CD14-positive monocyte (primary cell): ENCODE measurements around the gene CPT1A. TPM values are rescaled to one million over a fixed set of nuclear protein-coding genes. Genes with fewer than 3 reads are reported as not detected.

Experiments
- DNase-seq, 3 donors: peaks; one replicate each; pipeline ENCODE4 v3.0.0-alpha.2; 2011 to 2022
- H2AFZ ChIP-seq: 2 replicates; pipeline ENCODE4 v1.6.0; 2012; ENCODE audit warnings: mild to moderate bottlenecking, low read depth, low read length, inconsistent platforms; ENCODE audit not compliant: insufficient read depth, poor library complexity, severe bottlenecking
- H3K27ac ChIP-seq, 2 donors: 1 replicate in 1 of 2; 2 replicates in 1 of 2; pipeline ENCODE4 v1.5.1; 2012 to 2013; ENCODE audit warnings: low read length in 2 of 2, control low read depth in 1 of 2, inconsistent platforms in 1 of 2, low read depth in 1 of 2, mild to moderate bottlenecking in 1 of 2
- H3K27me3 ChIP-seq, 2 donors: one replicate each; pipeline versions ENCODE4 v1.6.0 to v1.6.1; 2011 to 2013; ENCODE audit warnings: low read length in 2 of 2; ENCODE audit not compliant: control insufficient read depth in 2 of 2, insufficient read depth in 2 of 2
- H3K36me3 ChIP-seq, 2 donors: replicated peaks in 1 of 2; 1 replicate in 1 of 2; 2 replicates in 1 of 2; pipeline versions ENCODE4 v1.5.1 to v1.6.1; 2012 to 2013; ENCODE audit warnings: low read length in 2 of 2, control low read depth in 1 of 2, inconsistent platforms in 1 of 2, mild to moderate bottlenecking in 1 of 2; ENCODE audit not compliant: insufficient read depth in 2 of 2, control insufficient read depth in 1 of 2
- H3K4me1 ChIP-seq, 2 donors: 1 replicate in 1 of 2; 2 replicates in 1 of 2; pipeline versions ENCODE4 v1.5.1 to v1.6.1; 2012 to 2013; ENCODE audit warnings: low read length in 2 of 2, control low read depth in 1 of 2, inconsistent platforms in 1 of 2, mild to moderate bottlenecking in 1 of 2, moderate library complexity in 1 of 2; ENCODE audit not compliant: insufficient read depth in 2 of 2, control insufficient read depth in 1 of 2
- H3K4me2 ChIP-seq: replicated peaks from 2 replicates; pipeline ENCODE3; 2012; ENCODE audit warnings: low read length, moderate library complexity, mild to moderate bottlenecking; ENCODE audit not compliant: poor library complexity, severe bottlenecking; ENCODE audit errors: extremely low read depth
- H3K4me3 ChIP-seq, 3 experiments: fragments of 200-600 bp in 1 of 3; sonication (generic) in 1 of 3; replicated peaks in 1 of 3; 1 replicate in 2 of 3; 2 replicates in 1 of 3; pipeline ENCODE4 v1.5.1; 2011 to 2013; ENCODE audit warnings: low read length in 3 of 3, mild to moderate bottlenecking in 3 of 3, control low read depth in 2 of 3, low read depth in 2 of 3, inconsistent platforms in 1 of 3, moderate library complexity in 1 of 3
- H3K79me2 ChIP-seq: 2 replicates; pipeline ENCODE4 v1.6.0; 2012; ENCODE audit warnings: mild to moderate bottlenecking, control low read depth, inconsistent platforms, low read length, moderate library complexity; ENCODE audit not compliant: insufficient read depth
- H3K9ac ChIP-seq: 2 replicates; pipeline ENCODE4 v1.6.0; 2017; ENCODE audit warnings: low read length, mild to moderate bottlenecking; ENCODE audit not compliant: insufficient read depth, poor library complexity, severe bottlenecking
- H3K9me3 ChIP-seq, 2 donors: replicated peaks in 1 of 2; 1 replicate in 1 of 2; 2 replicates in 1 of 2; pipeline versions ENCODE4 v1.5.1 to v1.6.1; 2012 to 2013; ENCODE audit warnings: low read length in 2 of 2, control low read depth in 1 of 2; ENCODE audit not compliant: control insufficient read depth in 1 of 2, insufficient read depth in 1 of 2
- H4K20me1 ChIP-seq: 2 replicates; pipeline ENCODE4 v1.6.0; 2012; ENCODE audit warnings: mild to moderate bottlenecking, low read length, control low read depth, moderate library complexity; ENCODE audit not compliant: insufficient read depth
- H3K27ac Mint-ChIP-seq, 7 donors: one replicate each; pipeline ENCODE4 v1.8.0; 2020; ENCODE audit warnings: mild to moderate bottlenecking in 7 of 7, mixed read lengths in 7 of 7, moderate library complexity in 6 of 7, inconsistent platforms in 2 of 7
- H3K27me3 Mint-ChIP-seq, 3 donors: one replicate each; pipeline ENCODE4 v1.8.0; 2021 to 2022; ENCODE audit warnings: low read depth in 3 of 3, mild to moderate bottlenecking in 3 of 3, mixed read lengths in 3 of 3, moderate library complexity in 3 of 3, inconsistent platforms in 1 of 3
- H3K36me3 Mint-ChIP-seq, 2 donors: one replicate each; pipeline ENCODE4 v1.8.0; 2020; ENCODE audit warnings: mixed read lengths in 2 of 2, inconsistent platforms in 1 of 2, mild to moderate bottlenecking in 1 of 2
- H3K4me1 Mint-ChIP-seq: one replicate; pipeline ENCODE4 v1.8.0; 2020; ENCODE audit warnings: mild to moderate bottlenecking, mixed read lengths
- H3K4me3 Mint-ChIP-seq, 2 donors: one replicate each; pipeline ENCODE4 v1.8.0; 2020; ENCODE audit warnings: mild to moderate bottlenecking in 2 of 2, mixed read lengths in 2 of 2, moderate library complexity in 1 of 2
- H3K9me3 Mint-ChIP-seq, 7 donors: one replicate each; pipeline ENCODE4 v1.8.0; 2020 to 2022; ENCODE audit warnings: mixed read lengths in 7 of 7, mild to moderate bottlenecking in 6 of 7, moderate library complexity in 6 of 7, inconsistent platforms in 2 of 7
- CTCF ChIP-seq: fragments of 200-600 bp; IDR thresholded peaks from one replicate; pipeline ENCODE4 v1.8.0; 2022; ENCODE audit warnings: antibody characterized with exemption, mild to moderate bottlenecking
- WGBS: methylation state at CpG from one replicate; pipeline ENCODE4 v1.1.5; 2013; ENCODE audit warnings: missing lambda C conversion rate; ENCODE audit not compliant: insufficient coverage; 5-methylcytosine and 5-hydroxymethylcytosine counted together
- intact Hi-C, 2 donors: fragments of 100-400 bp; cut with micrococcal nuclease; formaldehyde crosslinking; loops; one replicate each; pipeline versions ENCODE4 v1.15.0 to v1.15.1; 2023
- polyA plus RNA-seq, 3 donors: library from polyadenylated mRNA; depleted of rRNA in 1 of 3; unstranded in 2 of 3; stranded (reverse) in 1 of 3; fragments of 300-500 nt in 2 of 3; fragments of >200 nt in 1 of 3; fragmentation: Illumina TruSeq in 2 of 3; gene quantifications; 1 replicate in 2 of 3; 2 replicates in 1 of 3; pipeline ENCODE4 v1.2.3, GENCODE V29; 2012 to 2021

CPT1A gene
- polyA plus RNA-seq, 3 donors, result 5.6 to 42.5 (median 7.0) TPM

- TF ChIP-seq CTCF, result no peak
- H3K27me3 Mint-ChIP-seq, result no peaks in the 10 kb centered on the region
- no peak for DNase-seq
- Histone ChIP-seq H3K27ac (no peak overlapping the region), H3K4me3 (no peak overlapping the region), H3K27me3 (no peaks in the 10 kb centered on the region), H3K9ac (no peak overlapping the region), H3K4me2 (no peak overlapping the region), H4K20me1 (peaks cover 8% of the 10 kb centered on the region), H2AFZ (no peak overlapping the region), H3K4me1 (no peaks in the 10 kb centered on the region), H3K9me3 (no peaks in the 10 kb centered on the region), H3K79me2 (no peaks in the 10 kb centered on the region), H3K36me3 (peaks cover 94 to 100% of the 10 kb centered on the region in 2 donors)
- 98% methylated on average over 4 of the region's 9 CpGs for WGBS
- intact Hi-C loops, result no loop called here
- H3K27ac Mint-ChIP-seq, result no peak overlapping the region
- H3K4me1 Mint-ChIP-seq, result no peaks in the 10 kb centered on the region
- no peak overlapping the region for H3K4me3 Mint-ChIP-seq
- no peaks in the 10 kb centered on the region for H3K9me3 Mint-ChIP-seq
- peaks cover 87 to 98% of the 10 kb centered on the region in 2 donors for H3K36me3 Mint-ChIP-seq
These were observed 67.5 kb downstream of the CPT1A start for GRCh38 chr11:68774194-68774585.

GRCh38 chr11:68773521-68774193, 68.1 kb downstream of the CPT1A start:
- DNase-seq, result no peak
- H3K4me3 Mint-ChIP-seq, result no peak overlapping the region
- H3K9me3 Mint-ChIP-seq, result no peaks in the 10 kb centered on the region
- H3K27ac Mint-ChIP-seq, result no peak overlapping the region
- Histone ChIP-seq H3K9ac (no peak overlapping the region), H3K36me3 (peaks cover 95 to 100% of the 10 kb centered on the region in 2 donors), H3K4me3 (no peak overlapping the region), H3K9me3 (no peaks in the 10 kb centered on the region), H3K4me1 (no peaks in the 10 kb centered on the region), H2AFZ (no peak overlapping the region), H4K20me1 (peaks cover 8% of the 10 kb centered on the region), H3K27ac (no peak overlapping the region), H3K27me3 (no peaks in the 10 kb centered on the region), H3K79me2 (no peaks in the 10 kb centered on the region), H3K4me2 (no peak overlapping the region)
- WGBS, result 96% methylated on average over 20 of the region's 22 CpGs
- H3K27me3 Mint-ChIP-seq, result no peaks in the 10 kb centered on the region
- no peak for TF ChIP-seq CTCF
- no peaks in the 10 kb centered on the region for H3K4me1 Mint-ChIP-seq
- intact Hi-C loops, result no loop called here
- H3K36me3 Mint-ChIP-seq, result peaks cover 86 to 96% of the 10 kb centered on the region in 2 donors
